GM12872 (cell line): ENCODE measurements around the gene SPC25.

Source experiments
- CTCF ChIP-seq: IDR thresholded peaks from 3 replicates; pipeline ENCODE4 v1.5.1; 2011; ENCODE audit warnings: low read depth, mild to moderate bottlenecking, low read length, moderate library complexity; ENCODE audit not compliant: insufficient read depth

SPC25 gene

GRCh38 chr2:168848225-168848624 lies 42.0 kb downstream of the SPC25 start:
- TF ChIP-seq CTCF, result no peak

GRCh38 chr2:168843253-168843652 lies 47.0 kb downstream of the SPC25 start:
- no peak for TF ChIP-seq CTCF

- TF ChIP-seq CTCF, result no peak
These were observed 48.8 kb downstream of the SPC25 start for GRCh38 chr2:168841445-168841844.

GRCh38 chr2:168835969-168836368 lies 54.3 kb downstream of the SPC25 start:
- no peak for TF ChIP-seq CTCF

GRCh38 chr2:168831662-168832061 lies 58.6 kb downstream of the SPC25 start:
- no peak for TF ChIP-seq CTCF

- TF ChIP-seq CTCF, result no peak
These were observed 59.3 kb downstream of the SPC25 start for GRCh38 chr2:168830958-168831357.

GRCh38 chr2:168825126-168825525 lies 65.1 kb downstream of the SPC25 start:
- no peak for TF ChIP-seq CTCF

- no peak for TF ChIP-seq CTCF
These were observed 68.2 kb downstream of the SPC25 start for GRCh38 chr2:168821992-168822391.
